Spleen (tissue), 7 donors: ENCODE measurements around the gene OSBPL8.

Experiments used
- CTCF ChIP-seq, 11 experiments: fragments of 200-600 bp in 7 of 11; fragments of 450-650 bp in 4 of 11; sonication (generic) in 4 of 11; IDR thresholded peaks in 8 of 11; conservative IDR thresholded peaks in 3 of 11; 1 replicate in 7 of 11; 2 replicates in 4 of 11; pipeline versions ENCODE4 v1.4.0 to v1.8.0; 2016 to 2021; ENCODE audit warnings: antibody characterized with exemption in 11 of 11, inconsistent platforms in 4 of 11, mild to moderate bottlenecking in 1 of 11
- POLR2A ChIP-seq, 3 donors: fragments of 450-650 bp; IDR thresholded peaks; one replicate each; pipeline ENCODE4 v1.5.1; 2017; ENCODE audit warnings: antibody characterized with exemption in 3 of 3, mild to moderate bottlenecking in 1 of 3
- donor health status: DM: no; HTN: no; CAD: no; lungs with moderate emphysema.
- donor health status: DM: no; HTN: no; CAD: no.
- donor health status: DM: no; HTN: no; CAD: no.

GRCh38 chr12:76563061-76563460 is 3.5 kb upstream of the OSBPL8 start:
- TF ChIP-seq POLR2A (IDR thresholded peaks at IDR 0.05) (no peak), CTCF (IDR thresholded peaks at IDR 0.05 in 8 of 11, conservative IDR thresholded peaks at IDR 0.05 in 3 of 11) (no peak)
